Astrocyte (in vitro differentiated cells and primary cell): ENCODE results near the gene RSKR.

Experiments used
- CTCF ChIP-seq: IDR thresholded peaks from 2 replicates; pipeline ENCODE4 v1.5.1; 2011; ENCODE audit warnings: low read depth, mild to moderate bottlenecking, inconsistent platforms, low read length, moderate library complexity; ENCODE audit not compliant: insufficient read depth
- EZH2 ChIP-seq: IDR thresholded peaks from 2 replicates; pipeline ENCODE4 v1.6.1; 2012; ENCODE audit warnings: mild to moderate bottlenecking, low read length, inconsistent platforms; ENCODE audit not compliant: insufficient read depth

- TF ChIP-seq CTCF (no peak), EZH2 (no peak)
These were observed 1.5 kb downstream of the RSKR start for GRCh38 chr17:28612531-28612930.
